Measurements from ENCODE around the gene FBLIM1.

Gene FBLIM1

DNA sequence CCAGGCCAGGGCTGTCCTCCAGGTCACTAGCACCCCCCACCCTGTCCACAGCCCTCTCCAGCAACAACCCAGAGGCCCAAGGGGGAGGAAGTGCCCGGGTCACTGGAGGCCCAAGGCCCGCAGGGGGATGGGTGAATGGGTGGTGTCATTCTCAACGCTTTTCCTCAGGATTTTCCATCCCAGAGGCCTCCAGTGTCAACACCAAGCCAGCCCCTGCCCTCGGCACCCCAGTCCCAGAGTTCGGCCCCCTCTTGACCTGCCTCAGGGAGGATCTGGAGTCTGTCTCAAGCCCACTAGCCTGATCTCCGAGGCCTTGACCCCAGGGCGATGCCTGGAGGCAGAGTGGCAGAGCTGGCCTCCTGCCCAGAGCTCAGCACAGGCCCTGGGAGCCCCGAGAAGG lies 11.2 kb upstream of the FBLIM1 start:
- no peak for DNase-seq (ENCODE audit: low read depth in 3 of 3, low spot score in 1 of 3)

DNA sequence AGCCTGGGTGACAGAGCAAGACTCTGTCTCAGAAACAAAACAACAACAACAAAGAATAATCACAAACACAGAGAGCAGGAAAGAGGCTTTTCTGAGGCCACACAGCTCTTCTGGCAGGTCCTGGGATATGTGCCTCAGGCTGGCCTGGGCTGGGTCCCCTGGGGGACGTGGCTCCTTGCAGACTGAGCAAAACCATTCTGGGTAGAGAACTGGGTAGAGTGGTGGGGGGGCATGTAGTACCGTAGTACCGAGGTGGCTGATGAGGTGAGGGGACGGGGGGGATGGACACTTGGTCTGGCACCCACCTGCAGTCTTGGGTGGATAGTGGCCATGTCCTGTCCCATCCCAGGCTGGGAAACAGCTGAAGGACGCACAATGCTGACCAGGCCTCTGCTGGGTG lies 10.3 kb upstream of the FBLIM1 start:
- DNase-seq (ENCODE audit: low read depth in 3 of 3, low spot score in 1 of 3), result no peak

DNA sequence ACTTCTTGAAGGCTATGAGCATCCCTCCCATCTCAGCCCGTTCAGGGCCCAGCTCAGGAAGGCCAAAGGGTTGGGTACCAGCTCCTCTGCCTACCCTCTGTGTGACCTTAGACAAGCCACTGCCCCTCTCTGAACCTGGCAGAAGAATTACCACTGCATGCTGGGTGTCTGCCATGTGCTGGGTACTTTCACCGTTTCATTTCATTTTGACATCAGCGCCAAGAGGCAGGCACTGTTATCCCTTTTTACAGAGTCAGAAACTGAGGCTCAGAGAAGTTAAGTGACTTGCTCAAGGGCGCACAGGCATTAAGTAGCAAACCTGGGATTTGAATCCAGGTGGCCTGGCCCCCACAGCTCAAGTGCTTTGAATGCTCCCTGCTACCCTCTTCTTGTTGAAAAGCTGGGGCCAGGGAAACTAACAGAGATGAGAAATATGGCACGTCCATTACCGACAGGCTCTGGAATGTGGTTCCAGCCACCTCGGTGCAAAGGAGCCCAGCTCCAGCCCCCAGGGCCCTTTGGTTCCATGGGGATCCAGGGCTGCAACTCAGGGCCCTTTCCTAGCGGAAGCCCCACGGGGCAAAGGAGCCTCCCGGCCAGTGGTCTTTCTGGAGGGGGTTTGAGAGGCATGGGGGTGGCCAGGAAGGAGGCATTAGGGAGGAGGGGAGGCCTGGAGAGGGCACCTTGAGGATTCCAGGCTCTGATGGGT lies 9.8 kb upstream of the FBLIM1 start:
- DNase-seq (ENCODE audit: low read depth in 3 of 3, low spot score in 1 of 3), result no peak

DNA sequence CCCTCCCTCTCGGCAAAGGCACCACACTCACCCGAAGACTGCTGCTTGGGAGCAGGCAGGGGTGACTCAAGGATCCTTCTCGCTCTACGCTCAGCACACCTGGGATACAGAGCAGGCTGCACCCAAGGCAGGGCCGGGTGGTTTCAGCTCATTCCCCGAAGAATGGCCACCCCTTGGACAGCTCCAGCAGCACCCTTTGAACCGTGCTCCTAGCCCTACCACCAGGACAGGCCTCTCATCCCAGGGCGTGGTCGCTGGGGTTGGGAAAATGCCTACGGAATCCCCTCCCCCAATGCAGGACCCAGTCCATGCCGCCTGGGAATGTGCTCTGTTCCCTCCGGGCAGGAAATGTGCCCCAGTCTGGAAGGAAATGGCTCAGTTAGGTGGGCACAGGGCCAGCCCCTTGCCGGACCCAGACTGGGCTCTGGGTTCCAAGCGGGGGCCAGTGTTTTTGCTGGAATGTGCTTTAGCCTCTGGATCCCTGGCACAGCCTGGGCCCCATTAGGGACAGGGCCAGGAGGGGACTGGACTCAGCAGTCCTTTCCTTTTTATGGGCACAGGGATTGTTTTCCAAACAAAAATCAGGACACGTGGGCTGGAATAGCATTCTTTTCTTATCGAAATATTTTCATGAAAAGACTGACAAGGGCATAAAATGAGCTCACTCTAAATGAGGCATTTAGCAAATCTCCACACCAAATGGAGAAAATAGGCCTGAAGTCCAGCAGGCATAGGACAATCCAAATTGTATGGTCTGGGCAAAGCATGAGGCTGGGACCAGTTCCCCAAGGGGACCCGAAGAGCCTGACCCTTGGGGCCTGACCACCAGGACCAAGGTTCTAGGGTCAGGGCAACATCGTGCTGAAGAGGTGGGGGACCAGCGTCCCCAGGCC lies 8.9 kb upstream of the FBLIM1 start:
- DNase-seq (ENCODE audit: low read depth in 3 of 3, low spot score in 1 of 3), result no peak

DNA sequence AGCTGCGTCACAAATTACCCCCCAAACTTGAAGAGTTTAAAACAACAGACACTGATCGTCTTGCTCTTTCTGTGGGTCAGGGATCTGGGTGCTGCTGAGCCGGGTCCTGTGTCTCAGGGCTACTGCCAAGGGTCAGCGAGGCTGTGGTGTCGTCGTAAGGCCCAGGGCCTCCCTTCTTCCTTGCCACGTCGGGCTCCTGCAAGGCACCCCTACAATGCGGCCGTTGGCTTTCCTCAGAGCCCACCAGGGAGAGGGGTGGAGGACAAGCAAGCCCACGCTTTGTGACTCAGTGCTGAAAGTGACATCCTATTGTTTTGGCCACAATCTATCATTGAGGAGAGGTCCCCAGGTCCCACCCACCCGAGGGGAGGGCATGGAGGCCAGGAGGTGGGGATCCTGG lies 7.7 kb upstream of the FBLIM1 start:
- DNase-seq (ENCODE audit: low read depth in 3 of 3, low spot score in 1 of 3), result no peak

DNA sequence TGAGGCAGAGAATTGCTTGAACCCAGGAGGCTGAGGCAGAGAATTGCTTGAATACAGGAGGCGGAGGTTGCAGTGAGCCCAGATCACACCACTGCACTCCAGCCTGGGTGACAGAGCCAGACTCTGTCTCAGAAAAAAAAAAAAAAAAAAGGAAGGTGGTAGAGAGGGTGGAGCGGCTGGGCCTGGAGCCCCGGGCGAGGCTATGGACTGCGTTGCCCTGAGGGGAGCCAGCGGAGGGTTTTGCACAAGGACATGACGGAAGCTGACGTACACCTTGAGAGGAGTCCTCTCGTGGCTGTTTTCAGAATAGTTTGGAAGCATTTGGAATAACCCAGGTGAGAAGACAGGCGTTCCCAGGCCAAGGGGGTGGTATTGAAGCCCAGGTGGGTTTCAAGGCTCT lies 6.9 kb upstream of the FBLIM1 start:
- no peak for DNase-seq (ENCODE audit: low read depth in 3 of 3, low spot score in 1 of 3)

DNA sequence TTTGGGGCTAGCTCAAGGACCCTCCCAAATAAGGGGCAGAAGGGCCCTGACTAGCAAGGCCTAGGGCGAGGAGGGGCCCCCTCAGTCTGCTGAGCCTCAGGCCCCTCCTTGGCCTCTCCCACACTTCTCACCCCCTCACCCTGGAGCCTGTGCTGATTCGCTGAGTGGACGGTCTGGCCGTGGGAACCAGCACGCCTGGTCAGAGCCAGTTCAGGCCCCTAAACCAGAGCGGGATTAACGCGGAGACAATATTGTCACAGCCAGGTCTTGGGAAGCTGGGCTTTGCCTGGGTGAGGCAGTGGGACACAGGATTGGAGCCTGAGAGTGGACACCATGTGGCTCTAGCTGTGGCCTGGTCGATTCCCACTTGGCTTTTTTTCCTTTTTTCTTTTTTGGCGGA lies 4.8 kb upstream of the FBLIM1 start:
- no peak for DNase-seq (ENCODE audit: low read depth in 3 of 3, low spot score in 1 of 3)

DNA sequence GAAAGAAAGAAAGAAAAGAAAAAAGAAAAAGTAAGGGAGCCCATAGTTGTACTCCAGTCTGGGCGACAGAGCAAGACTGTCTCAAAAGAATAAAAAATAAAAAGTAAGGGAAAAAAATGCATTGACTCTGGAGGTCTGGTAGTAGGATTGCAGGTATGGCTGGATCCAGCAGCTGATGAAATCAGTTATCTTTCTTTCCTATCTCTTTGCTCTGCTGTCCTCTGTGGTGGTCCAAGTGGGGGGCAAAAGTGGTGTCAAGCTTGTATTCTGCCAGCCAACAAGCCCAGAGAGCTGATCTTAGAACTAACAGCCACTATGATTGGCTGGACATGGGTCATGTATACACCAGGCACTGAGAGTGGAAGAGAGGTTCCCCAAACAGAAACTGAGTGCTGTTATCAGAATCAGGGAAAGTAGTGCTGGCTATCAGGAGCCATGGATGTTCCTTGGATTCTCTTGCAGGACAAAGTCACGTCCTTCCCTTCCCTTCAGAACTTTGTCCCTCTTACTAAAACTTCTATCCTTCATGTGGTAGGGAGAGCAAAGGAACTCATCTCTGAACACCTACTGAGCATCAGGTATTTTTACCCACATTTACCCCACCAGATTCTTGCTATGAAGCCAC lies 3.5 kb upstream of the FBLIM1 start:
- DNase-seq (ENCODE audit: low read depth in 3 of 3, low spot score in 1 of 3), result no peak

DNA sequence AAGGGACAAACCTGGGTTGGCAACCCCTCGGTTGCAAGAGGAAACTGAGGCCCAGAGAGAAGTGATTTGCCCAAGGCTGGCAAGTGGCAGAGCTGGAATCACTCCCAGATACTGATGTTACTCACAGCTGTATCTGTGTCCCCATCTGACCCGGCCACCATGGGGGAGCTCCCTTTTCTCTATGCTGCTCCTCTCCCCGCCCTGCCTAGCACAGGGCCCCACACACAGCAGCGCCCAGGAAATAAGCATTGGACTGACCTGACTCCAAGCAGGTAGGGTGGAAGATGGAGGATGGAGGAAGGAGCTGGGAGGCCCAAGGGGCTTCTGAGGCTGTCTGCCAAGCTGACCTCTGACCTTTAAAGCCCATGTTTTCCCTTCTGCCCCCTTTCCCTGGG lies 3.0 kb upstream of the FBLIM1 start:
- no peak for DNase-seq (ENCODE audit: low read depth in 3 of 3, low spot score in 1 of 3)

DNA sequence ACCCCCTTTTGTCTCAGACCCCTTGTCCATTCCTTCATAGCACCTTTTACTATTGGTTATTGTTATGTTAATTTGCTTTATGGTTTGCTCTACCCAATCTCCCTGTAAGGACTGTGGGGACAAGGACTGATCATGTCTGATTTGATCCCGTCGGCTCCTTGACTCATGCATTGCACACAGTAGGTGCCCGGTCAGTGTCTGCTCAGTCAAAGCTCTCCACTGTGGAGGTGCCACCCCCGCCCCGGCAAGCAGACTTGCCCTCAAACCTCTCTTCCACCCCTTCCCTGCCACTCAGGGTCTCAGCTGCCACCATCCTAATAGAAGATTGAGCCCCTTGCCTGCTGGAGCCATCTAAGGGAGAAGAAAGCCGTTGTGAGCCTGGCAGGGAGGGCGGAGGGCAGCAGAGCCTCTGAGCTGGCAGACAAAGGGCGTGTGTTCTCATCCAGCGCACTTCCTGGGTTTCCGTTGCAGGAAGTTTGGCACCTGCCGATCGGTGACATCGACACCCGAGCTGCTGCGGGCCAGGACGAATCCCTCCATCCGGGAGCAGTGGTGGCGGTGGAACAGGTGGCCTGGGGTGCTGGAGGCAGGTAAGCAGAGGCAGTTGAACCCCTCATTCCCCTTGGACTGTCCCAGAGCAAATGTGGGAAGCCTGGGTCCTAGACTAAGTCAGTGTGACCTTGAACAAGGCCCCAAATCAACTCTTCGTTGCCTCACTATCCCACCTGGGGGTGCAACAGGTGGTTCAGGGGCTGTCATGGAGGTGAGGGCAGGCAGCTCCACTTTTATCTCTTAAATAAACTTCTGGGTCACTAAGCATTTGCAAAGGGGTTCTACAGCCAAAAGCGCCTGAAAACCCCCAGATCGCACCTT lies 2.2 kb upstream of the FBLIM1 start:
- no peak for DNase-seq (ENCODE audit: low read depth in 3 of 3, low spot score in 1 of 3)

DNA sequence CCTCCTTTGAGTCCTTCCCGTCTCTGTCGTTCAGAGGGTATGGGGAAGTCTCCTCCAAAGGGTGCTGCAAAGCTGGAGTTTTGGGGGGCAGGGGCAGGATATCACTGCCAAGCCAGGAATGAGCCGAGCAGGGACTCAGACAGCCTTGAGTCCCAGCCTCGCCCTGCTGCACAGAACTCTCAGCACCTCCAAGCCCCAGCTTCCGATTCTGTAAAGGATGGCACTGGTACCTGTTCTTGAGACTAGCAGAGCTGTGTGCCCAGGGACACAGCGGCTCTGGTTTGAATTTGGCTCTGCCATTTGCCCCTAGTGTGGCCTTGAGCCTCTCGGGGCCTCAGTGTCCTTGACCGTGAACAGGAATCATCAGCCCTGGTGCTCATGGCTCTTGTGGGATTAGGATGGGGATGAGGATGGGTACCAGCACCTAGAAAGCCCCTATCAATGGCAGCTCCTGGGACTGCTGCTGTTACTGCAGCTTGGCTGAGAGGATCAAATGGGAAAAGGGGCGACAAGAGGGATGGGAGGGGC lies 1.5 kb upstream of the FBLIM1 start:
- no peak for DNase-seq (ENCODE audit: low read depth in 3 of 3, low spot score in 1 of 3)

DNA sequence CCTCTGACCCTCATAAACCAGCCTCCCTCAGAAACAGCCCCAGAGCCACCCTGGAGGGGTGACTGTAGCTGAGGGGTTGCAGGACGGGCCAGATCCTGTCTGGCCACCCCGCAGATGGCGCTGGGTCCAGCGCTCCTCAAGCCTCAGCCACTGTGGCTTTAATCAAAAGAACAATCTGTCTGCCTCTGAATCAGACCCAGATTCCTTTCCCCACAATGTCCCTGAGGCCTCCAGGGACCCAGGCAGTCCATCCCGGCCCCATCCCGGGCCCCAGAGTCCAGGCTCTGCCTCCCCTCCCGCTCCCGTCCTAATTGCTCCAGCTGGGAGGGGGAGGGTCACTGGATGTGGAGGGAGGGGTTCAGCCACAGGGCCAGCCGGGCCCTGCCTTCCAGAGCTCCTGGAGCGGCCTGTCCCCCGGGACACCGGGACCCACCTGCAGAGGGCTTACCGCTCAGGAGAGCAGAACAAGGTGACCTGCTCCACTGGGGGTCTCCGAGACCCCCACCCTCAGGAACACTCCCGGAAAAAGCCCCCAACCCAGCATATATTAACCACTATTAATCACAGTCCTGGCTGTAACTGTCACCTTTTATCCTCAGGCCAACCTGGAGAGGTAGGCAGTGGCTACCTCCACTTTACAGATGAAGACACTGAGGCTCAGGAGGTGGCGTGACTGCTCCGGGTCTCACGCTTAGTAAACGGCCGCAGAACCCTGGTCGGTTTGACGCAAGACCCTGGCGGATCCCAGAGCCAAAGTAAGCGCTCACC lies 836 bp upstream of the FBLIM1 start:
- no peak for DNase-seq (ENCODE audit: low read depth in 3 of 3, low spot score in 1 of 3)

DNA sequence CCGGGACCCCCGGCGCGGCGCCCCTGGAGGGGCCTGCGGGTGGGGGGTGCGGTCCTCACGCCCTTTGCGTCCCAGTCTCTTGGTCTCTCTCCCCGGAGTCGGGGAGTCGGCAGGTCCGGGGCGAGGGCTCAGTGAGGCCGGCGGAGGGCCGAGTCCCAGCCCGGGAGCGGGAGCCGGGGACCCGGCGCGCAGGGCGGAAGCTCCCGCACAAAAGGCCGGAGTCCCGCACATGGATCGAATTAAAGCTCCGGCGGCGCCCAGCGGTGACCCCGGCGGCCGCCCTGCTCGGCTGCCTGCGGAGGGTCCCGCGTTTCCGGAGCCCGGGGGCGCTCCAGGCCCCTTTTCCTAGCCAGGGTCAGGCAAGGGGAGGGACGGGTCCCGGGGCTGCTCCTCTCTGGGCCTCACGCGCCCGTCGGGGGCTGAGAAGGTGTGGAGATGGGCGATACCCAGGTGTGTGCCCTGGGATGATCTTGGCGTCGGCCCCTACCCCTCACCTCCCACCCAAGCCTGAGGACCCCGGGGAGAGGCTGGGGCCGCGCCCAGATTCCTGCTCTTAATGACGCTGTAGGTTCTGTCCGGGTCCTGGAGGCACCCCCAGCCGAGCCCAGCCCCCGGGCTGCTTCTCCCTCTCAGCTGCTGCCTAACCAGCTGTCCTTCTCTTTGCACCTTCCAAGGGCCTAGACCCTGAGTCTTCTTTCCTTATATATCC lies 512 bp downstream of the FBLIM1 start:
- DNase-seq (ENCODE audit: low read depth in 3 of 3, low spot score in 1 of 3), result no peak

DNA sequence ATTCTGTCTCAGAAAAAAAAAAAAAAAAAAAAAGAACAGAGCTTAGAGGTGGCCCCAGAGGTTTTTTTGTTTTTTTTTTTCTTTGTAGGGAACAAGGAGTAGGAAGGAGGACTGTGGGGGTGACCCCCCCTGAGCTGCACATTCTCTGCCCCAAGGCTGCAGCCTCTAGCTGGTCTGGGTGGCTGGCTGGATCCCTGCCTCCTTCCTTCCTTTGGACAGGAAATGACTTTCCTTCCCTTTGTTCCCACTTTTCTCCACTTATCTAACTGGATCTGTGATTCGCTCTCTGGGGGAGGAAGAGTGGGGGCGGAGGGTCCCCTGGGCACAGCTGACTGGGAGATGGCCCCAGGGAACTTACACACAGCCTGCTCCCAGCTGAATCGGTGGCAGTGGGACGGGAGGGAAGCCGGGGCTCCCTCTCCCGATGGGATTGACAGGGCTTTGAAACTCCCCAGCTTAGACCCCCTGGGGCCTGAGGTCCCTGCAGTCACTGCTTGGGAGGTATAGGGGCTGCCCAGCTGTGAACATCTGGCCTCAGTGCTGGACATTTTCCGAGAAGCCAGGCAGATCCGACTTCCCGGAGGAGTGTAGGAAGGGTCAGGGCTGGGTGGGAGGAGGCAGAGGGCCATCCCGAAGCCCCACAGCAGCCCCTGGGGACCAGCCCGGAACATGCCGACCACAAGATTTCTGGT lies 2.1 kb downstream of the FBLIM1 start:
- DNase-seq (ENCODE audit: low read depth in 3 of 3, low spot score in 1 of 3), result no peak

DNA sequence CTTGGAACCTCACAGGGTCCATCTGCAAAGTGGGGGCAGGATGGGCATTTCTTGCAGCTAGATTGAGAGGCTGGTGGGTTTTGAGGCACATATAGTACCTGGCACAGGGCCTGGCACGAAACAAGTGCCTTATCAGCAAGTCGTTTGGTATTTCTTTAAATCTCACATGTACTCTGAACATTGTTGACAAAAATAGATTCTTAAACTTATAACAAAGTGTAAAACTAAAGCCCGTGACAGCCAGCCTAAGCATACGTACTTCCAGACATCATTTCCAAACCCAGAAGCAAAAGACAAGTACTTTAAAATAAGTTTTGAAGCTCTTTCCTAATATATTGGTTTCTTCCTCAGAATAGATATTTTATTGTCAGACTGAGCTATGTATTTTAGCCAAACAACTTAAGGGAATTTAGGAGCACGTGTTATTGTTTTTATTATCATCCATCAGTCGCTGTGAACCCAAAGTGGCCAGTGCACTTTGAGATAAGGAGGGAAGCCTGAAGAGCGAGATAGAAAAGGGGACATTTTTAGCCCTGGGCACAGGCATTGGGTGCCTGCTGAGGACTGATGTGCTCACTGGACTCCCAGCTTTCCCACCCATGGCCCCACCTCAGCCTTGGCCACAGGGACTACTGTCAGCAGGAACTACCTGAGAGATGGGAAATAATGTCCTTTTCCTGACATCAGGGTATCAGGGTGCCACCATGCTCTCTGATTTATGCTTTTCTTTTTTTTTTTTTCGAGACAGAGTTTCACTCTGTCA lies 3.0 kb downstream of the FBLIM1 start:
- no peak for DNase-seq (ENCODE audit: low read depth in 3 of 3, low spot score in 1 of 3)

DNA sequence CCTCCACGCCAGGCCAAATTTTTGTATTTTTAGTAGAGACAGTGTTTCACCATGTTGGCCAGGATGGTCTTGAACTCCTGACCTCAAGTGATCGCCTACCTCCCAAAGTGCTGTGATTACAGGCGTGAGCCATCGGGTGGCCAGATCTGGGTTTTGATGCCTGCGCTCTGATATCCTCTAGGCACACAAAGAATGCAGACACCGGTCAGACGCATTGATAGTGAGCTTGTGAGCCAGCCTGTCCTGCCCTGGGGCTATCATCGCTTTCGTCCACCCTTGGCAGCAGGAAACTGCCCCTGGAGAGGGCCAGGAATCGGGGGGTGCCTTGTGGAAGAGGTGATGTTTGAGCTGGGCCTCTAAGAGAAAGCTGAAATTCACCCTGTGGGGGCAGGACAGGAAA lies 4.0 kb downstream of the FBLIM1 start:
- DNase-seq (ENCODE audit: low read depth in 3 of 3, low spot score in 1 of 3), result no peak

DNA sequence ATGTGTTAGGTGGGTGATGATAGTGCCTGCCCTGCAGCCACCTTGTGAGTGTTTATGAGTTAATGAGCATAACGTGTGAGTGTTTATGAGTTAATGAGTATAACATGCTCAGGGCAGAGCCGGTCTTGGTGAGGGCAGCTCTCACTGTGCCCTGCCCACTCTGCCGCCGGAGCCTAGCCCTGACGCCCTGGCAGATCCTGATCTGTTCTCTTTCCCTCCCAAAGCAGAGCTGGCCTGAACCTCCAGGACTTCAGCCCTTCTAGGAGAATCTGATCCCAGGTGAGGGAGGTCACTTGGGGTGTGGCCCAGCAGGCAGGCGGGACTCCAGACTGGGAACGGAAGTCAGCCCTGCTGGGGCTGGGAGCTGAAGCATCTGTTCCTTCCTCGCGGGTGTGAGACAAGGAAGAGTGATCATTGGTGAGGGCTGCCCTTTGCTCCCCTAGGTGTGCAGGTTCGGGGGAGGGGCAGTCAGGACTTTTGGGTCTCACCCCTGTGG lies 5.7 kb downstream of the FBLIM1 start:
- DNase-seq (ENCODE audit: low read depth in 3 of 3, low spot score in 1 of 3), result no peak

DNA sequence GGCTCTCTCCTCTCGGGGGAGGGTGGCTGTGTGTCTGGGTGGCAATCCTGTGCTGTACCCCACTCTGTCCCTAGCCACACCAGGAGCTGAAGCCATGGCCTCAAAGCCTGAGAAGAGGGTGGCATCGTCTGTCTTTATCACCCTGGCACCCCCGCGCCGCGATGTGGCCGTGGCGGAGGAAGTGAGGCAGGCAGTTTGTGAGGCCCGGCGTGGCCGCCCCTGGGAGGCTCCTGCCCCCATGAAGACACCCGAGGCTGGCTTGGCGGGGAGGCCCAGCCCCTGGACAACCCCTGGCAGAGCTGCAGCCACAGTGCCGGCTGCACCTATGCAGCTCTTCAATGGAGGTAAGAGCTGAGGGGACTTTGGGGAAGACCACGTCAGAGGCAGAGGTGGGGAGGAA lies 6.3 kb downstream of the FBLIM1 start:
- DNase-seq (ENCODE audit: low read depth in 3 of 3, low spot score in 1 of 3), result no peak

All from stimulated activated CD4-positive, alpha-beta T cell treated with anti-CD3 and anti-CD28 coated beads, TNF-alpha, amount 100 ng/mL, for 1 hour (primary cell).